GM23338 (cell line): ENCODE results near the gene DLX4. TPM values are rescaled to one million over a fixed set of nuclear protein-coding genes. Genes with fewer than 3 reads are reported as not detected.

ENCODE experiments used
- ATAC-seq: fragments of 200-7000 bp; cut with Tn5 transposase; 3 replicates; pipeline ENCODE4 v1.9.1; 2020
- DNase-seq: peaks from one replicate; pipeline ENCODE4 v3.0.0-alpha.2; 2015; ENCODE audit warnings: low spot score
- H2AFZ ChIP-seq: fragments of 200-600 bp; sonication (generic); 2 replicates; pipeline ENCODE4 v1.8.0; 2016; ENCODE audit warnings: antibody characterized with exemption, mild to moderate bottlenecking, moderate library complexity
- H3F3A ChIP-seq: fragments of 200-600 bp; sonication (generic); replicated peaks from 2 replicates; pipeline ENCODE4 v1.8.0; 2017; ENCODE audit warnings: antibody characterized with exemption, mixed run types, low read depth
- H3K27ac ChIP-seq: fragments of 200-600 bp; sonication (generic); 2 replicates; pipeline ENCODE4 v1.6.1; 2016; ENCODE audit warnings: low read depth
- H3K27me3 ChIP-seq: fragments of 200-600 bp; sonication (generic); 2 replicates; pipeline ENCODE4 v1.8.0; 2016; ENCODE audit warnings: mild to moderate bottlenecking, mixed run types, moderate library complexity; ENCODE audit not compliant: insufficient read depth
- H3K36me3 ChIP-seq: fragments of 200-600 bp; sonication (generic); 2 replicates; pipeline ENCODE4 v1.8.0; 2016; ENCODE audit warnings: mild to moderate bottlenecking; ENCODE audit not compliant: insufficient read depth
- H3K4me1 ChIP-seq: fragments of 200-600 bp; sonication (generic); 2 replicates; pipeline ENCODE4 v1.8.0; 2016; ENCODE audit warnings: mild to moderate bottlenecking, moderate library complexity; ENCODE audit not compliant: insufficient read depth
- H3K4me2 ChIP-seq: fragments of 200-600 bp; sonication (generic); 2 replicates; pipeline ENCODE4 v1.7.1; 2017; ENCODE audit warnings: mixed run types
- H3K4me3 ChIP-seq: fragments of 200-600 bp; sonication (generic); 2 replicates; pipeline ENCODE4 v1.6.1; 2016; ENCODE audit warnings: mixed run types
- H3K79me2 ChIP-seq: fragments of 200-600 bp; sonication (generic); replicated peaks from 2 replicates; pipeline ENCODE4 v1.8.0; 2017; ENCODE audit warnings: mild to moderate bottlenecking; ENCODE audit not compliant: insufficient read depth
- H3K9me2 ChIP-seq: fragments of 200-600 bp; sonication (generic); 2 replicates; pipeline ENCODE4 v1.8.0; 2017; ENCODE audit not compliant: insufficient read depth
- H4K20me1 ChIP-seq: fragments of 200-600 bp; sonication (generic); replicated peaks from 2 replicates; pipeline ENCODE4 v1.8.0; 2017; ENCODE audit warnings: mild to moderate bottlenecking; ENCODE audit not compliant: insufficient read depth
- H3K27ac Mint-ChIP-seq: 2 replicates; pipeline ENCODE4 v1.8.0; 2020; ENCODE audit warnings: inconsistent platforms, mild to moderate bottlenecking, moderate library complexity, mixed read lengths
- H3K27me3 Mint-ChIP-seq: 3 replicates; pipeline ENCODE4 v1.8.0; 2022; ENCODE audit warnings: low read depth, mild to moderate bottlenecking, moderate library complexity, mixed read lengths, inconsistent platforms; ENCODE audit not compliant: insufficient read depth, poor library complexity
- H3K36me3 Mint-ChIP-seq: 3 replicates; pipeline ENCODE4 v1.8.0; 2021; ENCODE audit warnings: low read depth, mild to moderate bottlenecking, inconsistent platforms, moderate library complexity, mixed read lengths
- H3K4me1 Mint-ChIP-seq: 3 replicates; pipeline ENCODE4 v1.8.0; 2020; ENCODE audit warnings: mild to moderate bottlenecking, inconsistent platforms, mixed read lengths
- H3K4me3 Mint-ChIP-seq: 3 replicates; pipeline ENCODE4 v1.8.0; 2021; ENCODE audit warnings: moderate library complexity, mild to moderate bottlenecking, inconsistent platforms, mixed read lengths
- H3K9me3 Mint-ChIP-seq: 3 replicates; pipeline ENCODE4 v1.8.0; 2020; ENCODE audit warnings: moderate library complexity, mild to moderate bottlenecking, inconsistent platforms, mixed read lengths
- CREB1 ChIP-seq: fragments of 250-450 bp; sonication (Bioruptor Pico); IDR thresholded peaks from 2 replicates; pipeline ENCODE4 v1.5.0; 2020; ENCODE audit warnings: low read depth, mild to moderate bottlenecking, moderate library complexity
- JUNB ChIP-seq: IDR thresholded peaks from one replicate; pipeline ENCODE4 v1.6.1; 2016; ENCODE audit warnings: antibody characterized with exemption; ENCODE audit not compliant: unreplicated experiment
- REST ChIP-seq: IDR thresholded peaks from one replicate; pipeline ENCODE4 v1.6.1; 2018; ENCODE audit warnings: antibody characterized with exemption; ENCODE audit not compliant: unreplicated experiment
- ZNF462 ChIP-seq: fragments of 250-450 bp; sonication (Bioruptor Pico); IDR thresholded peaks from 2 replicates; pipeline ENCODE4 v1.5.0; 2020; ENCODE audit warnings: mild to moderate bottlenecking, moderate library complexity
- polyA plus RNA-seq: library from polyadenylated mRNA; unstranded; fragments of >200 nt; fragmentation: Nextera tagmentation; extraction: Ambion mirVana; gene quantifications from 2 replicates; pipeline ENCODE4 v1.2.1, GENCODE V29; 2016
- total RNA-seq: library from RNA; depleted of rRNA; stranded (reverse); fragments of >200 nt; shearing (Covaris generic); gene quantifications from 2 replicates; pipeline ENCODE4 v1.2.3, GENCODE V29; 2014
- TF ChIP-seq, protein P1 (sequence below), 2 experiments: fragments of 200-600 bp in 1 of 2; sonication (generic) in 1 of 2; conservative IDR thresholded peaks; 2 replicates each; pipeline versions ENCODE4 v1.5.1 to v1.6.1; 2016 to 2017; ENCODE audit warnings: antibody characterized with exemption in 2 of 2, low read depth in 2 of 2, mild to moderate bottlenecking in 2 of 2, moderate library complexity in 1 of 2

DLX4 gene
- total and polyA plus RNA-seq, 2 experiments from 2014 or later = 0.10 to 0.79 TPM

DNA sequence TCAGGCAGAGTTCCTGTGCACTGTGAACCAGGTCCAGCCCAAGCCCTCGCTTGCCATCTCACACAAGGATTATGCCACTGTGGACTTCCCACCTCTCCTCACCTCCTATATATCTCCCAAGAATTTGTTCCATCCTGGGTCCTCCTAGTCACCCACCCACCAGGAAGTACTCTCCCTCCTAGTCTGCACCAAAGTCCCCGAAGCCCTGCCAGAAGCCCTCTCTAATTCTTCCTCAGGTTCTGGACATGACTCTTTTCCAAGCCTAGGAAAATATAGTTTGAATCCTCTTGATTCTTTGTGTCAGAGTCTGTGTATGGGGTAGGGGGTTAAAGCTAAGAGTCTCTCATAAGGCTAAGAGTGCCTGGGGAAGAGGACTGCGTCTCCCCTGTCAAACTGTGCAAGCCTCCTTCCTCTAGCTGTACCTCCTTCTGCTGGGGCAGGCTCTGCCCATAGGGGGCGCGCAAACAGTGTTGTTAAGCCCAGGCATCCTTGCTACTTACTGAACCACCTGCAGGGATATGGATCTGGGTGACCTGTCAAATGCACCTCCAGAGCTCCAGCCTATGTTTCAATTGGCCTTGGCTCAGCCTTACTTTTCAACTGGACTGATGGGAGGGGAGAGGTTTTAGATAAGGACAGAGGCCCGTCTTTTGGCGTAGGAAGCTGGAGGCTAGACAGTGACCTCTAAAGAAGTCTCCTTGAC lies 16.6 kb upstream of the DLX4 start (continued):
- no peak for TF ChIP-seq ZNF462

- Mint-ChIP-seq H3K9me3 (no peaks in the 10 kb centered on the region), H3K27me3 (peaks cover 19% of the 10 kb centered on the region), H3K4me1 (peaks cover 12% of the 10 kb centered on the region; the same call in 2 of the 3 replicates), H3K27ac (no peak overlapping the region), H3K36me3 (no peaks in the 10 kb centered on the region), H3K4me3 (no peak overlapping the region)
- Histone ChIP-seq H3K4me3 (no peak overlapping the region), H3K9me2 (no peaks in the 10 kb centered on the region), H3K27me3 (peaks cover 3% of the 10 kb centered on the region; the same call in 1 of the 2 replicates), H3K79me2 (no peaks in the 10 kb centered on the region), H3K36me3 (no peaks in the 10 kb centered on the region), H3K4me2 (no peak overlapping the region), H2AFZ (no peak overlapping the region), H3F3A (no peaks in the 10 kb centered on the region), H4K20me1 (no peaks in the 10 kb centered on the region), H3K27ac (no peak overlapping the region), H3K4me1 (no peaks in the 10 kb centered on the region; the same call in 1 of the 2 replicates)
- DNase-seq = no peak
- ATAC-seq = no peak
- TF ChIP-seq, protein P1, sequence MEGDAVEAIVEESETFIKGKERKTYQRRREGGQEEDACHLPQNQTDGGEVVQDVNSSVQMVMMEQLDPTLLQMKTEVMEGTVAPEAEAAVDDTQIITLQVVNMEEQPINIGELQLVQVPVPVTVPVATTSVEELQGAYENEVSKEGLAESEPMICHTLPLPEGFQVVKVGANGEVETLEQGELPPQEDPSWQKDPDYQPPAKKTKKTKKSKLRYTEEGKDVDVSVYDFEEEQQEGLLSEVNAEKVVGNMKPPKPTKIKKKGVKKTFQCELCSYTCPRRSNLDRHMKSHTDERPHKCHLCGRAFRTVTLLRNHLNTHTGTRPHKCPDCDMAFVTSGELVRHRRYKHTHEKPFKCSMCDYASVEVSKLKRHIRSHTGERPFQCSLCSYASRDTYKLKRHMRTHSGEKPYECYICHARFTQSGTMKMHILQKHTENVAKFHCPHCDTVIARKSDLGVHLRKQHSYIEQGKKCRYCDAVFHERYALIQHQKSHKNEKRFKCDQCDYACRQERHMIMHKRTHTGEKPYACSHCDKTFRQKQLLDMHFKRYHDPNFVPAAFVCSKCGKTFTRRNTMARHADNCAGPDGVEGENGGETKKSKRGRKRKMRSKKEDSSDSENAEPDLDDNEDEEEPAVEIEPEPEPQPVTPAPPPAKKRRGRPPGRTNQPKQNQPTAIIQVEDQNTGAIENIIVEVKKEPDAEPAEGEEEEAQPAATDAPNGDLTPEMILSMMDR (conservative IDR thresholded peaks at IDR 0.05; ENCODE audit: low read depth in 2 of 2) = no peak
- TF ChIP-seq CREB1 (CRISPR knock-in tag) = no peak
- no peak for TF ChIP-seq JUNB
- TF ChIP-seq REST = no peak
Measured at GRCh38 chr17:49952912-49953497, 16.0 kb upstream of the DLX4 start.
